K562 (cell line): ENCODE measurements around the gene NDUFS8. TPM values are rescaled to one million over a fixed set of nuclear protein-coding genes. Genes with fewer than 3 reads are reported as not detected.
A peak's percentile ranks its signal among the peaks of the same experiment; 100 is the strongest.

Experiments used
- BCOR ChIP-seq: fragments of 450-650 bp; IDR thresholded peaks from 2 replicates; pipeline ENCODE4 v1.6.1; 2016
- CBX8 ChIP-seq: fragments of 200-600 bp; sonication (generic); IDR thresholded peaks from 2 replicates; pipeline ENCODE4 v1.6.1; 2012; ENCODE audit warnings: borderline replicate concordance, mixed run types, low read depth, mild to moderate bottlenecking, moderate library complexity, mixed read lengths, low read length, control low read depth, inconsistent platforms; ENCODE audit not compliant: poor library complexity, severe bottlenecking; ENCODE audit errors: extremely low read depth
- CREBBP ChIP-seq: IDR thresholded peaks from one replicate; pipeline ENCODE4 v1.6.1; 2012; ENCODE audit warnings: low read depth, mild to moderate bottlenecking, control low read depth, inconsistent platforms, low read length
- DACH1 ChIP-seq: fragments of 450-650 bp; IDR thresholded peaks from 2 replicates; pipeline ENCODE4 v1.6.1; 2018; ENCODE audit not compliant: partially characterized antibody
- ERF ChIP-seq: fragments of 450-650 bp; formaldehyde crosslinking; IDR thresholded peaks from 2 replicates; pipeline ENCODE4 v1.4.0; 2020; ENCODE audit warnings: mild to moderate bottlenecking, mixed read lengths
- FIP1L1 ChIP-seq: fragments of 200-400 bp; formaldehyde crosslinking; IDR thresholded peaks from 2 replicates; pipeline ENCODE4 v1.6.1; 2018; ENCODE audit warnings: mild to moderate bottlenecking, low read depth, low read length; ENCODE audit not compliant: poor library complexity, severe bottlenecking
- HDAC3 ChIP-seq: fragments of 450-650 bp; IDR thresholded peaks from 2 replicates; pipeline ENCODE4 v1.6.1; 2018; ENCODE audit warnings: borderline replicate concordance, mild to moderate bottlenecking, moderate library complexity; ENCODE audit not compliant: partially characterized antibody
- HNRNPUL1 ChIP-seq: fragments of 200-400 bp; formaldehyde crosslinking; IDR thresholded peaks from 2 replicates; pipeline ENCODE4 v1.6.1; 2017; ENCODE audit warnings: low read length
- LEF1 ChIP-seq: fragments of 450-650 bp; IDR thresholded peaks from 2 replicates; pipeline ENCODE4 v1.6.1; 2016; ENCODE audit warnings: mild to moderate bottlenecking
- MAFF ChIP-seq: IDR thresholded peaks from 2 replicates; pipeline ENCODE4 v1.6.1; 2012; ENCODE audit warnings: low read length, improper control_type of control experiment
- MTA3 ChIP-seq: fragments of 450-650 bp; formaldehyde crosslinking; IDR thresholded peaks from 2 replicates; pipeline ENCODE4 v1.6.1; 2017; ENCODE audit warnings: mild to moderate bottlenecking, borderline replicate concordance
- MXI1 ChIP-seq: IDR thresholded peaks from 2 replicates; pipeline ENCODE4 v1.6.1; 2011; ENCODE audit warnings: low read depth, mild to moderate bottlenecking, improper control_type of control experiment, low read length
- RHOXF2B ChIP-seq: fragments of 250-450 bp; sonication (Bioruptor Pico); conservative IDR thresholded peaks from 2 replicates; pipeline ENCODE4 v1.5.1; 2021
- SMARCA5 ChIP-seq: fragments of 450-650 bp; IDR thresholded peaks from 2 replicates; pipeline ENCODE4 v1.6.1; 2016
- SRF ChIP-seq, 2 experiments: fragments of 250-450, 450-650 bp in 1 of 2; sonication (Bioruptor Pico) in 1 of 2; sonication (generic) in 1 of 2; formaldehyde crosslinking; IDR thresholded peaks; 2 replicates each; pipeline versions ENCODE4 v1.5.0 to v1.5.1; 2020 to 2022; ENCODE audit warnings: mild to moderate bottlenecking in 1 of 2, missing genetic modification reagents in 1 of 2
- TCF7 ChIP-seq: sonication (generic); IDR thresholded peaks from 2 replicates; pipeline ENCODE4 v1.6.1; 2016; ENCODE audit warnings: antibody characterized with exemption, borderline replicate concordance
- TFAM ChIP-seq: fragments of 250-450 bp; sonication (Bioruptor Pico); conservative IDR thresholded peaks from 2 replicates; pipeline ENCODE4 v1.5.0; 2021; ENCODE audit warnings: mild to moderate bottlenecking, moderate library complexity
- TOE1 ChIP-seq, 2 experiments: fragments of 450-650 bp in 1 of 2; sonication (generic) in 1 of 2; formaldehyde crosslinking in 1 of 2; IDR thresholded peaks; 2 replicates each; pipeline versions ENCODE4 v1.7.1 to v1.8.0; 2016 to 2022; ENCODE audit warnings: borderline replicate concordance in 2 of 2, mild to moderate bottlenecking in 2 of 2, antibody characterized with exemption in 1 of 2, inconsistent platforms in 1 of 2, low read depth in 1 of 2, missing genetic modification reagents in 1 of 2, moderate library complexity in 1 of 2
- VEZF1 ChIP-seq: fragments of 200-800 bp; sonication (Bioruptor generic); IDR thresholded peaks from 2 replicates; pipeline ENCODE4 v1.6.1; 2017; ENCODE audit warnings: missing genetic modification characterization, missing compliant biosample characterization
- ZC3H11A ChIP-seq: IDR thresholded peaks from 2 replicates; pipeline ENCODE4 v1.6.1; 2012; ENCODE audit warnings: low read depth, low read length, improper control_type of control experiment
- ZNF134 ChIP-seq: fragments of 250-450 bp; sonication (Bioruptor Pico); conservative IDR thresholded peaks from 2 replicates; pipeline ENCODE4 v1.4.0; 2020
- ZNF263 ChIP-seq: sonication (generic); formaldehyde crosslinking; IDR thresholded peaks from 2 replicates; pipeline ENCODE4 v1.8.0; 2022; ENCODE audit warnings: mild to moderate bottlenecking, missing genetic modification reagents, borderline replicate concordance
- polyA plus RNA-seq, 8 experiments: library from polyadenylated mRNA; depleted of rRNA in 4 of 8; stranded (reverse) in 5 of 8; unstranded in 3 of 8; fragments of >200 nt; fragmentation: Nextera tagmentation in 2 of 8; fragmentation: Illumina TruSeq in 1 of 8; extraction: Ambion mirVana in 2 of 8; extraction: Trizol in 1 of 8; gene quantifications; 2 replicates each; pipeline versions ENCODE4 v1.2.1 to v1.2.3, GENCODE V29; 2011 to 2014; ENCODE audit warnings: inconsistent platforms in 1 of 8, missing spikeins in 1 of 8
- total RNA-seq, 7 experiments: library from RNA; depleted of rRNA in 6 of 7; stranded (reverse); fragments of >200 nt in 6 of 7; fragmentation: Illumina TruSeq in 2 of 7; extraction: Trizol in 2 of 7; gene quantifications; 2 replicates each; pipeline versions ENCODE4 v1.2.1 to v1.2.3, GENCODE V29; 2011 to 2021; ENCODE audit warnings: low replicate concordance in 1 of 7
- TF ChIP-seq, protein P1 (sequence below): fragments of 450-650 bp; formaldehyde crosslinking; IDR thresholded peaks from 2 replicates; pipeline ENCODE4 v1.4.0; 2020; ENCODE audit warnings: mild to moderate bottlenecking, mixed read lengths
- TF ChIP-seq, protein P2 (sequence below): fragments of 250-450 bp; sonication (Bioruptor Pico); IDR thresholded peaks from 2 replicates; pipeline ENCODE4 v1.8.0; 2022; ENCODE audit warnings: moderate library complexity, mild to moderate bottlenecking, inconsistent platforms

NDUFS8 gene
- total and polyA plus RNA-seq, 9 of the 15 experiments (the other 6 are each of a cell fraction or from before 2014, with no cell fraction given): 36.5 to 351 (median 101) TPM

GRCh38 chr11:68038718-68039525, 8.4 kb downstream of the NDUFS8 start, which contains the start of gene TCIRG1 (continued):
- TF ChIP-seq ZC3H11A: no peak
- no peak for TF ChIP-seq HNRNPUL1
- TF ChIP-seq MXI1: no peak
- TF ChIP-seq MAFF: no peak
- TF ChIP-seq RHOXF2B: no peak
- TF ChIP-seq TCF7: no peak
- 0 out of 4 replicates have a peak, but pooled peaks of 1 of the 2 experiments have one; percentile 74 for TF ChIP-seq SRF (CRISPR knock-in tag; IDR thresholded peaks at IDR 0.05)
- no peak for TF ChIP-seq TOE1 (IDR thresholded peaks at IDR 0.05; ENCODE audit: borderline replicate concordance)
- no peak for TF ChIP-seq TOE1 (CRISPR knock-in tag; IDR thresholded peaks at IDR 0.05; ENCODE audit: borderline replicate concordance, low read depth)
- no peak for TF ChIP-seq ERF
- peak; percentile 98 for TF ChIP-seq SMARCA5
- no peak for TF ChIP-seq ZNF134 (CRISPR knock-in tag)
- TF ChIP-seq CREBBP: no peak
- peak; percentile 100 for TF ChIP-seq BCOR
- no peak for TF ChIP-seq LEF1
- TF ChIP-seq, protein P1, sequence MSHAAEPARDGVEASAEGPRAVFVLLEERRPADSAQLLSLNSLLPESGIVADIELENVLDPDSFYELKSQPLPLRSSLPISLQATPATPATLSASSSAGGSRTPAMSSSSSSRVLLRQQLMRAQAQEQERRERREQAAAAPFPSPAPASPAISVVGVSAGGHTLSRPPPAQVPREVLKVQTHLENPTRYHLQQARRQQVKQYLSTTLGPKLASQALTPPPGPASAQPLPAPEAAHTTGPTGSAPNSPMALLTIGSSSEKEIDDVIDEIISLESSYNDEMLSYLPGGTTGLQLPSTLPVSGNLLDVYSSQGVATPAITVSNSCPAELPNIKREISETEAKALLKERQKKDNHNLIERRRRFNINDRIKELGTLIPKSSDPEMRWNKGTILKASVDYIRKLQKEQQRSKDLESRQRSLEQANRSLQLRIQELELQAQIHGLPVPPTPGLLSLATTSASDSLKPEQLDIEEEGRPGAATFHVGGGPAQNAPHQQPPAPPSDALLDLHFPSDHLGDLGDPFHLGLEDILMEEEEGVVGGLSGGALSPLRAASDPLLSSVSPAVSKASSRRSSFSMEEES (CRISPR knock-in tag): no peak
- TF ChIP-seq HDAC3: no peak
- TF ChIP-seq TFAM (CRISPR knock-in tag): no peak
- no peak for TF ChIP-seq ZNF263 (CRISPR knock-in tag)
- TF ChIP-seq, protein P2, sequence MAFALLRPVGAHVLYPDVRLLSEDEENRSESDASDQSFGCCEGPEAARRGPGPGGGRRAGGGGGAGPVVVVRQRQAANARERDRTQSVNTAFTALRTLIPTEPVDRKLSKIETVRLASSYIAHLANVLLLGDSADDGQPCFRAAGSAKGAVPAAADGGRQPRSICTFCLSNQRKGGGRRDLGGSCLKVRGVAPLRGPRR (CRISPR knock-in tag): no peak
- no peak; the same call in 1 of the 2 replicates for TF ChIP-seq MTA3
- no peak for TF ChIP-seq CBX8
- TF ChIP-seq DACH1: peak; percentile 50
- TF ChIP-seq VEZF1 (CRISPR knock-in tag): peak; percentile 36; the same call in 1 of the 2 replicates
- peak; percentile 58 for TF ChIP-seq FIP1L1
